Measurements from ENCODE around the gene LRCH4.
A peak's percentile ranks its signal among the peaks of the same experiment; 100 is the strongest.

LRCH4 gene

DNA sequence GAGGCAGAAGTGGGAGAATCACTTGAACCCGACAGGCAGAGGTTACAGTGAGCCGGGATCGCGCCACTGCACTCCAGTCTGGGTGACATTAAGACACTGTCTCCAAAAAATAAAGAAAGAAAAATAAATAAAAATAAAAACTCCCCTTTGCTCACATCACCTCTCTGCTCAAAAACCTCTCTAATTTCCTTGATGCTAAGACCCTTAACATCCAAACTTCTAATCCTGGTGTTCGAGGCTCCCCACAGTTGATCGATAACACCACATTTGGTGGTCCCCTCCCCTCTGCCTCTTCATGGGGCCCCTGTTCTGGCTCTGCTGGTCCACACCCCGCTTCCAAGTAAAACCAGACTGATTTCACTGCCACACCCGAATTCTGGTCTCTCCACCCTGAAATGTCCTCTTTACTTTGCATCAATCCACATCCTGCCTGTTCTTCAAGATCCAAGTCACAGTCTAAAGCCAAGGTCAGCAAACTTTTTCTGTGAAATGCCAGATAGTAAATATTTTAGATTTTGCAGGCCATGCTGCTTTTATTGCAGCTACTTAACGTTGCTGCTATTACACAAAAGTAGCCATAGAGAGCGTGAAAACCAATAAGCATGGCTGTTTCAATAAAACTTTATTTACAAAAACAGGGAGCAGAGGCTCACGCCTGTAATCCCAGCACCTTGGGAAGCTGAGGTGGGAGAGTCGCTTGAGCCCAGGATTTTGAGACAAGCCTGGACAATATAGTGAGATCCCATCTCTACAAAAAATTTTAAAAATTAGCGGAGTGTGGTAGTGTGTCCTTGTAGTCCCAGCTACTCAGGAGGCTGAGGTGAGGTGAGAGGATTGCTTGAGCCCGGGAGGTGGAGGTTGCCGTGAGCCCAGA is 38.3 kb upstream of the LRCH4 start:
- no peak overlapping the region for H3K9ac ChIP-seq (ENCODE audit: low read depth, low read length, poor library complexity)
- H3K9me3 ChIP-seq (replicated peaks in 1 of 2; ENCODE audit: control insufficient read depth in 2 of 2, insufficient read depth in 1 of 2, low read depth in 1 of 2, low read length in 2 of 2): no peaks in the 10 kb centered on the region
- no peak overlapping the region for H2AFZ ChIP-seq (ENCODE audit: low read length)
- no peaks in the 10 kb centered on the region for H3K27me3 ChIP-seq (ENCODE audit: control insufficient read depth in 3 of 3, insufficient read depth in 3 of 3, low read depth in 1 of 3, low read length in 3 of 3)
- H3K14ac ChIP-seq (ENCODE audit: low read length): no peak overlapping the region
- no peak overlapping the region for H2BK120ac ChIP-seq (ENCODE audit: low read depth, low read length)
- no peak overlapping the region for H4K91ac ChIP-seq (ENCODE audit: low read depth, low read length, poor library complexity)
- H3K23ac ChIP-seq (ENCODE audit: low read depth, low read length, poor library complexity): no peak overlapping the region
- H2BK15ac ChIP-seq (ENCODE audit: low read length): no peak overlapping the region
- H2BK12ac ChIP-seq (ENCODE audit: low read length): no peak overlapping the region
- H3K27ac ChIP-seq (replicated peaks; ENCODE audit: low read length): no peak overlapping the region
- peaks cover 0 to 3% of the 10 kb centered on the region in 2 donors for H3K36me3 ChIP-seq (replicated peaks in 1 of 2; ENCODE audit: control insufficient read depth in 2 of 2, insufficient read depth in 2 of 2, low read length in 2 of 2)
- no peak overlapping the region for H2BK5ac ChIP-seq (ENCODE audit: low read length)
- peaks cover 2 to 9% of the 10 kb centered on the region in 2 donors for H3K4me1 ChIP-seq (ENCODE audit: control insufficient read depth in 2 of 2, insufficient read depth in 1 of 2, low read depth in 1 of 2, low read length in 2 of 2)
- no CpG with 5 or more reads among the region's 15 CpGs for WGBS, 2 donors (ENCODE audit: extremely low coverage in 2 of 2, insufficient read length in 2 of 2, insufficient replicate concordance in 1 of 2)
- no peak for DNase-seq (ENCODE audit: low spot score)
- H3K18ac ChIP-seq (ENCODE audit: low read length): no peak overlapping the region
- no peak overlapping the region for H3K4me2 ChIP-seq (ENCODE audit: insufficient read depth, low read length, poor library complexity, severe bottlenecking)
- H3K4ac ChIP-seq (ENCODE audit: low read length): no peak overlapping the region
- no peak overlapping the region for H4K8ac ChIP-seq (ENCODE audit: low read depth, low read length)
- H3K4me3 ChIP-seq (ENCODE audit: low read length in 2 of 2): no peak overlapping the region
- H3K79me1 ChIP-seq (ENCODE audit: low read depth, low read length): no peaks in the 10 kb centered on the region
- H2AK5ac ChIP-seq (ENCODE audit: low read depth, low read length): no peak overlapping the region

DNA sequence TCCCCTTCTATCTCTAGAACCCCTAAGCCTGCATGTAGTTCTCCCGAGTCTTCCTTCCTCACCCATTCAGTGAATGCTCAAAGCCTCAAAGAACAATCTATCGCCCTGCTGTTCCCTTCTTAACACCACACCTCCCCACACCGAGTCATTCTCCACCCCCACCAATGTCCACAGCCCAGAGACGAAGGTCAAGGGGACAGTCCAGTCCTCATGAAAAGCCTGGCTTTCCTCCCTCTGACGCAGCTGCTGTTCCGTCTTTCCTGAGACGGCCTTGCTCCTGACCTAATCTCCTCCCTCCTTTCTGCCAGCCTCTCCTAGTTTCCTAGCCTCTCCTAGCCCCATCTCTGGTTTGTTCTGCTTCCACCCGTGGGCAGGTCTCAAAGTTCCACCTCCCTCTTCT is 35.6 kb upstream of the LRCH4 start:
- Histone ChIP-seq H3K27me3 (ENCODE audit: control insufficient read depth in 3 of 3, insufficient read depth in 3 of 3, low read depth in 1 of 3, low read length in 3 of 3) (no peaks in the 10 kb centered on the region), H3K18ac (ENCODE audit: low read length) (no peak overlapping the region), H3K4ac (ENCODE audit: low read length) (no peak overlapping the region), H3K79me1 (ENCODE audit: low read depth, low read length) (no peaks in the 10 kb centered on the region), H4K91ac (ENCODE audit: low read depth, low read length, poor library complexity) (no peak overlapping the region), H3K4me1 (ENCODE audit: control insufficient read depth in 2 of 2, insufficient read depth in 1 of 2, low read depth in 1 of 2, low read length in 2 of 2) (peaks cover 0 to 3% of the 10 kb centered on the region in 2 donors), H2BK12ac (ENCODE audit: low read length) (no peak overlapping the region), H4K8ac (ENCODE audit: low read depth, low read length) (no peak overlapping the region), H2BK5ac (ENCODE audit: low read length) (no peak overlapping the region), H2BK120ac (ENCODE audit: low read depth, low read length) (no peak overlapping the region), H2BK15ac (ENCODE audit: low read length) (no peak overlapping the region), H3K27ac (replicated peaks; ENCODE audit: low read length) (no peak overlapping the region), H3K9ac (ENCODE audit: low read depth, low read length, poor library complexity) (no peak overlapping the region), H2AK5ac (ENCODE audit: low read depth, low read length) (no peak overlapping the region), H3K23ac (ENCODE audit: low read depth, low read length, poor library complexity) (no peak overlapping the region), H3K14ac (ENCODE audit: low read length) (no peak overlapping the region), H3K36me3 (replicated peaks in 1 of 2; ENCODE audit: control insufficient read depth in 2 of 2, insufficient read depth in 2 of 2, low read length in 2 of 2) (peaks cover 0 to 3% of the 10 kb centered on the region in 2 donors), H3K4me2 (ENCODE audit: insufficient read depth, low read length, poor library complexity, severe bottlenecking) (no peak overlapping the region), H3K9me3 (replicated peaks in 1 of 2; ENCODE audit: control insufficient read depth in 2 of 2, insufficient read depth in 1 of 2, low read depth in 1 of 2, low read length in 2 of 2) (no peaks in the 10 kb centered on the region), H3K4me3 (ENCODE audit: low read length in 2 of 2) (no peak overlapping the region), H2AFZ (ENCODE audit: low read length) (no peak overlapping the region)
- no CpG with 5 or more reads among the region's 8 CpGs for WGBS, 2 donors (ENCODE audit: extremely low coverage in 2 of 2, insufficient read length in 2 of 2, insufficient replicate concordance in 1 of 2)
- no peak for DNase-seq (ENCODE audit: low spot score)

DNA sequence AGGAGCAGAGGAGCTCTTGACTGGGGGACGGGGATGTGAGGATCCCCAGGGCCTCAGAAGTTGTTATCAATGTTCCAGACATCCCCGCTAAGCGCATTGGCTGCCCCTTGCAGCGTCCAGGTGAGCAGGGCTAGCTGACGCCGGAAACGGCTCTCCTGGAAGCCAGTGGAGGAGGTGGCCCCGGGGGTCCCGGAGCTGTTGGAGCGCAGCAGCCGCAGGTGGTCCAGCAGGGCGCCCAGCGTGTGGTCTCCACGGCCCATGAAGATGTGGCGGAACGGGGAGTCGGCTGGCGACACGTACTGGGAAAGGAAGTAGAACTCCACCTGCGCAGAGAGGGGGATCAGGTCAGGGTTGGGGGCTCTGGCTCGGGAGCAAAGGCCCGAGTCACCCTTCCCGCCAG is 34.9 kb upstream of the LRCH4 start:
- H2BK120ac ChIP-seq (ENCODE audit: low read depth, low read length): no peak overlapping the region
- WGBS, 2 donors (ENCODE audit: extremely low coverage in 2 of 2, insufficient read length in 2 of 2, insufficient replicate concordance in 1 of 2): no CpG with 5 or more reads among the region's 23 CpGs
- H3K9ac ChIP-seq (ENCODE audit: low read depth, low read length, poor library complexity): no peak overlapping the region
- DNase-seq (ENCODE audit: low spot score): no peak
- peak overlapping the region; percentile 66 for H2BK5ac ChIP-seq (ENCODE audit: low read length)
- no peak overlapping the region for H3K4ac ChIP-seq (ENCODE audit: low read length)
- no peak overlapping the region for H3K14ac ChIP-seq (ENCODE audit: low read length)
- H2AFZ ChIP-seq (ENCODE audit: low read length): no peak overlapping the region
- peak overlapping the region; percentile 71 for H3K18ac ChIP-seq (ENCODE audit: low read length)
- H3K9me3 ChIP-seq (replicated peaks in 1 of 2; ENCODE audit: control insufficient read depth in 2 of 2, insufficient read depth in 1 of 2, low read depth in 1 of 2, low read length in 2 of 2): no peaks in the 10 kb centered on the region
- no peak overlapping the region for H2BK12ac ChIP-seq (ENCODE audit: low read length)
- no peak overlapping the region for H2BK15ac ChIP-seq (ENCODE audit: low read length)
- no peaks in the 10 kb centered on the region for H3K27me3 ChIP-seq (ENCODE audit: control insufficient read depth in 3 of 3, insufficient read depth in 3 of 3, low read depth in 1 of 3, low read length in 3 of 3)
- no peak overlapping the region for H3K23ac ChIP-seq (ENCODE audit: low read depth, low read length, poor library complexity)
- H3K4me2 ChIP-seq (ENCODE audit: insufficient read depth, low read length, poor library complexity, severe bottlenecking): no peak overlapping the region
- H4K91ac ChIP-seq (ENCODE audit: low read depth, low read length, poor library complexity): no peak overlapping the region
- H3K4me1 ChIP-seq (ENCODE audit: control insufficient read depth in 2 of 2, insufficient read depth in 1 of 2, low read depth in 1 of 2, low read length in 2 of 2): no peaks in the 10 kb centered on the region
- no peaks in the 10 kb centered on the region for H3K79me1 ChIP-seq (ENCODE audit: low read depth, low read length)
- H4K8ac ChIP-seq (ENCODE audit: low read depth, low read length): no peak overlapping the region
- H3K27ac ChIP-seq (replicated peaks; ENCODE audit: low read length): no peak overlapping the region
- no peak overlapping the region for H2AK5ac ChIP-seq (ENCODE audit: low read depth, low read length)
- peaks cover 0 to 3% of the 10 kb centered on the region in 2 donors for H3K36me3 ChIP-seq (replicated peaks in 1 of 2; ENCODE audit: control insufficient read depth in 2 of 2, insufficient read depth in 2 of 2, low read length in 2 of 2)
- H3K4me3 ChIP-seq (ENCODE audit: low read length in 2 of 2): no peak overlapping the region

DNA sequence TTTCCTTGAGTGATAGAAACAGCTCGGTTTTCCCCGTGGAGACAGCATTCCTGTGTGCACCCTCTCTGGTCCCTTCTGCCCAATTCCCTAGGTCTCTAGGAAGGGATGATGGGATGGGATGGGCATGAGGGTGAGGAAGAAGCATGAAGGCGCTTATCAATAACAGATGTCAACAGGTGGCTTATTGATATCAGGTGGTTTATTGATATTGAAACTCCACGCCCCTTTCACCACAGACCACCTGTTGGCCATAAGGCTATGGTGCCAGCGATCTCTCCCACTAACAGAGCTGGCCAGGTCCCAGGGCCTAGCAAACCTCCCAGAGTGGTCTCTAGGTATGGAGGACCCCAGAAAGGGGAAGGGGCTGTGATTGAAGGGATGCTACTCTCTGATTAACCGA is 34.3 kb upstream of the LRCH4 start:
- WGBS, 2 donors (ENCODE audit: extremely low coverage in 2 of 2, insufficient read length in 2 of 2, insufficient replicate concordance in 1 of 2): no CpG with 5 or more reads among the region's 6 CpGs
- no peak for DNase-seq (ENCODE audit: low spot score)
- Histone ChIP-seq H3K4me2 (ENCODE audit: insufficient read depth, low read length, poor library complexity, severe bottlenecking) (no peak overlapping the region), H3K79me1 (ENCODE audit: low read depth, low read length) (no peaks in the 10 kb centered on the region), H2BK5ac (ENCODE audit: low read length) (peak overlapping the region; percentile 66), H3K18ac (ENCODE audit: low read length) (no peak overlapping the region), H2AK5ac (ENCODE audit: low read depth, low read length) (no peak overlapping the region), H3K9ac (ENCODE audit: low read depth, low read length, poor library complexity) (peak overlapping the region; percentile 77), H3K4ac (ENCODE audit: low read length) (no peak overlapping the region), H3K9me3 (replicated peaks in 1 of 2; ENCODE audit: control insufficient read depth in 2 of 2, insufficient read depth in 1 of 2, low read depth in 1 of 2, low read length in 2 of 2) (no peaks in the 10 kb centered on the region), H3K27me3 (ENCODE audit: control insufficient read depth in 3 of 3, insufficient read depth in 3 of 3, low read depth in 1 of 3, low read length in 3 of 3) (no peaks in the 10 kb centered on the region), H2BK15ac (ENCODE audit: low read length) (no peak overlapping the region), H3K4me3 (ENCODE audit: low read length in 2 of 2) (no peak overlapping the region), H3K27ac (replicated peaks; ENCODE audit: low read length) (no peak overlapping the region), H3K36me3 (replicated peaks in 1 of 2; ENCODE audit: control insufficient read depth in 2 of 2, insufficient read depth in 2 of 2, low read length in 2 of 2) (peaks cover 0 to 3% of the 10 kb centered on the region in 2 donors), H3K23ac (ENCODE audit: low read depth, low read length, poor library complexity) (no peak overlapping the region), H3K4me1 (ENCODE audit: control insufficient read depth in 2 of 2, insufficient read depth in 1 of 2, low read depth in 1 of 2, low read length in 2 of 2) (no peaks in the 10 kb centered on the region), H4K91ac (ENCODE audit: low read depth, low read length, poor library complexity) (no peak overlapping the region), H3K14ac (ENCODE audit: low read length) (no peak overlapping the region), H2AFZ (ENCODE audit: low read length) (no peak overlapping the region), H4K8ac (ENCODE audit: low read depth, low read length) (no peak overlapping the region), H2BK12ac (ENCODE audit: low read length) (no peak overlapping the region), H2BK120ac (ENCODE audit: low read depth, low read length) (no peak overlapping the region)
